HCT116 (cell line): Measurements from ENCODE around the gene SDCBP2. TPM values are rescaled to one million over a fixed set of nuclear protein-coding genes. Genes with fewer than 3 reads are reported as not detected.

Source experiments
- ATAC-seq: fragments of 200-7000 bp; cut with Tn5 transposase; 2 replicates; pipeline ENCODE4 v1.9.1; 2020; ENCODE audit warnings: mild to moderate bottlenecking, moderate library complexity
- BruUV-seq: library from RNA; stranded (reverse); fragments of 400-500 nt; replicated peaks from 2 replicates; lab custom pipeline; 2021; lab: Mats Ljungman, UMichigan
- CTCF ChIA-PET: fragments of 300-600 bp; sonication (Branson Sonifier 250); formaldehyde crosslinking; loops from one replicate; lab custom pipeline; 2021; ENCODE audit warnings: antibody characterized with exemption; lab: Charles Lee
- POLR2A ChIA-PET: fragments of 300-600, 350-600 bp; sonication (Branson Sonifier 250); formaldehyde crosslinking; loops from one replicate; lab custom pipeline; 2021; ENCODE audit warnings: antibody characterized with exemption; lab: Charles Lee
- RAD21 ChIA-PET, 2 experiments: fragments of 300-600 bp; sonication (Branson Sonifier 250); formaldehyde crosslinking; loops; one replicate each; lab custom pipeline; 2023; ENCODE audit warnings: low total read pairs in 2 of 2; ENCODE audit not compliant: uncharacterized antibody in 2 of 2, unreplicated experiment in 2 of 2, low non-redundant PET in 1 of 2; lab: Charles Lee
- DNase-seq: peaks from one replicate; pipeline ENCODE4 v3.0.0-alpha.2; 2010; ENCODE audit warnings: low read depth, low spot score
- H2AFZ ChIP-seq: fragments of 200-600 bp; shearing (Covaris generic), sonication (generic); 2 replicates; pipeline ENCODE4 v1.6.1; 2017; ENCODE audit warnings: low read depth, mixed run types, mixed read lengths, antibody characterized with exemption, low read length; ENCODE audit not compliant: poor library complexity, severe bottlenecking
- H3K27ac ChIP-seq: 2 replicates; pipeline ENCODE4 v1.5.1; 2012; ENCODE audit warnings: low read depth, low read length
- H3K27me3 ChIP-seq: fragments of 200-600 bp; sonication (generic); 2 replicates; pipeline ENCODE4 v1.6.1; 2016; ENCODE audit warnings: mixed run types, low read length, mixed read lengths; ENCODE audit not compliant: insufficient read depth
- H3K36me3 ChIP-seq, 2 experiments: fragments of 200-500 bp in 1 of 2; fragments of 200-600 bp in 1 of 2; sonication (Bioruptor generic) in 1 of 2; sonication (generic) in 1 of 2; 2 replicates each; pipeline versions ENCODE4 v1.5.1 to v1.6.1; 2014 to 2016; ENCODE audit warnings: low read length in 2 of 2, inconsistent platforms in 1 of 2, mixed read lengths in 1 of 2, mixed run types in 1 of 2; ENCODE audit not compliant: insufficient read depth in 2 of 2, control insufficient read depth in 1 of 2
- H3K4me1 ChIP-seq, 2 experiments: fragments of 200-600 bp in 1 of 2; sonication (generic) in 1 of 2; 2 replicates each; pipeline versions ENCODE4 v1.5.1 to v1.6.1; 2012 to 2017; ENCODE audit warnings: low read length in 2 of 2, inconsistent platforms in 1 of 2, mild to moderate bottlenecking in 1 of 2, mixed read lengths in 1 of 2, mixed run types in 1 of 2, moderate library complexity in 1 of 2; ENCODE audit not compliant: insufficient read depth in 2 of 2, control insufficient read depth in 1 of 2
- H3K4me2 ChIP-seq: fragments of 200-600 bp; sonication (generic); 2 replicates; pipeline ENCODE4 v1.6.1; 2017; ENCODE audit warnings: mixed run types, low read length, mixed read lengths
- H3K4me3 ChIP-seq, 2 experiments: fragments of 200-600 bp in 1 of 2; sonication (generic) in 1 of 2; replicated peaks in 1 of 2; 2 replicates each; pipeline ENCODE4 v1.5.1; 2011 to 2016; ENCODE audit warnings: low read length in 2 of 2, control low read depth in 1 of 2, low read depth in 1 of 2, mild to moderate bottlenecking in 1 of 2, mixed read lengths in 1 of 2, mixed run types in 1 of 2
- H3K79me2 ChIP-seq: fragments of 200-600 bp; sonication (generic); 2 replicates; pipeline ENCODE4 v1.6.1; 2017; ENCODE audit warnings: mild to moderate bottlenecking, mixed run types, low read length, moderate library complexity, mixed read lengths; ENCODE audit not compliant: insufficient read depth
- H3K9ac ChIP-seq: fragments of 200-600 bp; sonication (generic); 2 replicates; pipeline ENCODE4 v1.6.1; 2016; ENCODE audit warnings: low read length, mixed read lengths
- H3K9me2 ChIP-seq: fragments of 200-600 bp; sonication (generic), shearing (Covaris generic); 2 replicates; pipeline ENCODE4 v1.6.1; 2017; ENCODE audit warnings: mixed run types, mild to moderate bottlenecking, moderate library complexity; ENCODE audit not compliant: insufficient read depth
- H3K9me3 ChIP-seq, 2 experiments: fragments of 200-500 bp in 1 of 2; fragments of 200-600 bp in 1 of 2; sonication (Bioruptor generic) in 1 of 2; sonication (generic) in 1 of 2; 2 replicates each; pipeline ENCODE4 v1.6.1; 2014 to 2017; ENCODE audit warnings: low read length in 2 of 2, mixed read lengths in 2 of 2, inconsistent platforms in 1 of 2, low read depth in 1 of 2, mild to moderate bottlenecking in 1 of 2, mixed run types in 1 of 2, moderate library complexity in 1 of 2; ENCODE audit not compliant: control insufficient read depth in 1 of 2, insufficient read depth in 1 of 2
- H4K20me1 ChIP-seq: fragments of 200-600 bp; sonication (generic), shearing (Covaris generic); 2 replicates; pipeline ENCODE4 v1.6.1; 2017; ENCODE audit warnings: mixed run types, mild to moderate bottlenecking, moderate library complexity; ENCODE audit not compliant: insufficient read depth
- CEBPB ChIP-seq: IDR thresholded peaks from 2 replicates; pipeline ENCODE4 v1.6.1; 2012; ENCODE audit warnings: low read depth
- CTCF ChIP-seq, 3 experiments: fragments of 200-600 bp in 1 of 3; sonication (generic) in 1 of 3; IDR thresholded peaks in 2 of 3; conservative IDR thresholded peaks in 1 of 3; 2 replicates each; pipeline ENCODE4 v1.5.1; 2012 to 2017; ENCODE audit warnings: low read depth in 2 of 3, low read length in 2 of 3, antibody characterized with exemption in 1 of 3, borderline replicate concordance in 1 of 3, control low read depth in 1 of 3, mild to moderate bottlenecking in 1 of 3, mixed read lengths in 1 of 3, mixed run types in 1 of 3, moderate library complexity in 1 of 3; ENCODE audit not compliant: insufficient read depth in 1 of 3
- EGR1 ChIP-seq: IDR thresholded peaks from 2 replicates; pipeline ENCODE4 v1.6.1; 2012; ENCODE audit warnings: low read depth
- ELF1 ChIP-seq: IDR thresholded peaks from 2 replicates; pipeline ENCODE4 v1.6.1; 2012; ENCODE audit warnings: low read depth, borderline replicate concordance
- FOSL1 ChIP-seq: IDR thresholded peaks from 2 replicates; pipeline ENCODE4 v1.6.1; 2012; ENCODE audit warnings: low read depth
- POLR2AphosphoS5 ChIP-seq: IDR thresholded peaks from 2 replicates; pipeline ENCODE4 v1.6.1; 2011; ENCODE audit warnings: mild to moderate bottlenecking, low read depth, low read length, moderate library complexity
- SIN3A ChIP-seq: IDR thresholded peaks from 2 replicates; pipeline ENCODE4 v1.6.1; 2012; ENCODE audit warnings: low read depth
- intact Hi-C: fragments of 100-400 bp; cut with micrococcal nuclease; formaldehyde crosslinking; loops from 2 replicates; pipeline ENCODE4 v1.10.0; 2022
- total RNA-seq: library from RNA; stranded (reverse); gene quantifications from one replicate; pipeline ENCODE4 v1.2.1, GENCODE V29; 2021; ENCODE audit not compliant: unreplicated experiment
- TF ChIP-seq, protein P1 (sequence below): IDR thresholded peaks from 2 replicates; pipeline ENCODE4 v1.6.1; 2012
- TF ChIP-seq, protein P2 (sequence below): IDR thresholded peaks from 2 replicates; pipeline ENCODE4 v1.6.1; 2012

Gene SDCBP2
- total RNA-seq, 1 experiment from 2014 or later, result 3.4 TPM

GRCh38 chr20:1363522-1363921, 34.6 kb upstream of the SDCBP2 start:
- H2AFZ ChIP-seq, result no peak overlapping the region
- ATAC-seq, result no peak
- TF ChIP-seq POLR2AphosphoS5, result no peak
- TF ChIP-seq, protein P1, sequence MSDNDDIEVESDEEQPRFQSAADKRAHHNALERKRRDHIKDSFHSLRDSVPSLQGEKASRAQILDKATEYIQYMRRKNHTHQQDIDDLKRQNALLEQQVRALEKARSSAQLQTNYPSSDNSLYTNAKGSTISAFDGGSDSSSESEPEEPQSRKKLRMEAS, result no peak
- TF ChIP-seq FOSL1, result no peak
- TF ChIP-seq SIN3A, result no peak
- no peak for TF ChIP-seq CTCF (IDR thresholded peaks at IDR 0.05 in 2 of 3, conservative IDR thresholded peaks at IDR 0.05 in 1 of 3; ENCODE audit: borderline replicate concordance in 1 of 3, insufficient read depth in 1 of 3, low read depth in 2 of 3, low read length in 2 of 3)
- no peak for TF ChIP-seq ELF1
- TF ChIP-seq EGR1, result no peak
- TF ChIP-seq, protein P2, sequence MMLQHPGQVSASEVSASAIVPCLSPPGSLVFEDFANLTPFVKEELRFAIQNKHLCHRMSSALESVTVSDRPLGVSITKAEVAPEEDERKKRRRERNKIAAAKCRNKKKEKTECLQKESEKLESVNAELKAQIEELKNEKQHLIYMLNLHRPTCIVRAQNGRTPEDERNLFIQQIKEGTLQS, result no peak
- no peak for TF ChIP-seq CEBPB
- TF ChIP-seq, all 23 proteins: peak for 0
- H3K9me2 ChIP-seq, result no peaks in the 10 kb centered on the region
- ChIA-PET CTCF (no interaction called here), POLR2A (no interaction called here), RAD21 (no interaction called here)
- BruUV-seq, result no TSS peak
- no peaks in the 10 kb centered on the region for H3K9me3 ChIP-seq
- H3K9ac ChIP-seq, result no peak overlapping the region
- peaks cover 3% of the 10 kb centered on the region for H4K20me1 ChIP-seq
- no peak for DNase-seq
- H3K4me3 ChIP-seq, result no peak overlapping the region
- H3K36me3 ChIP-seq, result peaks cover 5 to 26% of the 10 kb centered on the region in 2 experiments
- H3K27ac ChIP-seq, result no peak overlapping the region
- intact Hi-C loops, result no loop called here
- H3K4me1 ChIP-seq, result peaks cover 0 to 2% of the 10 kb centered on the region in 2 experiments; a peak in 2 of 4 replicates
- no peaks in the 10 kb centered on the region for H3K27me3 ChIP-seq
- peaks cover 26% of the 10 kb centered on the region; the same call in 1 of the 2 replicates for H3K79me2 ChIP-seq
- H3K4me2 ChIP-seq, result no peak overlapping the region
